ENCODE measurements around the gene ACYP2. TPM values are rescaled to one million over a fixed set of nuclear protein-coding genes. Genes with fewer than 3 reads are reported as not detected.
A peak's percentile ranks its signal among the peaks of the same experiment; 100 is the strongest.

The ACYP2 gene
- total RNA-seq, 1 donor, result 9.0 TPM

DNA sequence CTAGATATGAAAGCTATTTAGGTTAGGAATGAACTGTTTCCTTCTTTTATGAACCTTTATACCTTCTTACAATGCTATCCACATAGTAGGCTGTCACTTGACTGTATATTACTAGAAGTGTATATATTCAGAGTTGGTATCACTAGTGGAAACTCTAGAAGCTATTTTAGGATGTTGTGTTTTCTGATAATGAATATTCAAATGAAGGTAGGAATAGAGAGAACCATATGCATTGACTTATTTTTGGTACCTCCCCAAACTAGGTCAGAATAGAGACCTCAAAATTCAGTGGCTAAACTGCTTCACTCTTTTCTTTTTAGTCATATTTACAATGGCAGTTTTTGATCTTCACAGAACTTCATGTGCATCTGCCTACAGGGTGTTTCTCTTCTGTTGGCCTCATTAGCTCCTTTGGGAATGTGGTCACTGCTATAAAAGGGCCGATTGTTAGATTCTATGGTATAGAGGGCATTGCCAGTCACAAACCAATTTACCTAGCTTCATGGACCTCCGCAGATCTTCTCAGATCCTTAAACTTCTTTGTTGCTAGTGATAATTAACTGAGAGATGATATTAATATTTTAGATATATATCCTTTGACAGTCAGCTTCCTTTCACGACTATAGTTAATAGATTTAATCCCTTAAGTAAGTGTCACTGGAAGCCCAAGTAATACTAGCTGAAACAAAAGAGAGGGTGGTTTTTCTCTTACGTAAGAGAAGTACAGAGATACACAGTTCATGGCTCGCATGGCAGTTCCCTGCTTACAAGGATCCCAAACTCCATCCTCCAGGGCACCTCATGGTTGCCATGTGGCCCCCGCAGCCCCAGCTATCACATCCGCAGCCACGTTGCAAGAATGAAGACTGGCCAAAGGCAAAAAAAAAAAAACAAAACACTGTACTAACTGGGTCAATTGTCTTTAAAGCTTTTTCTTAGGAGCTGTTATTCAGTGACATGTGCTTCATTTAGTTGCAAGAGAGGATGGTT, 79.6 kb downstream of the ACYP2 start:
- Histone ChIP-seq H3K79me2 (ENCODE audit: insufficient read depth, low read length) (no peaks in the 10 kb centered on the region), H4K20me1 (ENCODE audit: insufficient read depth, low read length) (no peaks in the 10 kb centered on the region), H3K4me1 (ENCODE audit: insufficient read depth, low read length) (no peaks in the 10 kb centered on the region), H3K27me3 (ENCODE audit: insufficient read depth, low read length) (no peaks in the 10 kb centered on the region), H3K9me3 (ENCODE audit: low read depth, low read length) (no peaks in the 10 kb centered on the region), H3K4me2 (ENCODE audit: insufficient read depth, low read length) (no peak overlapping the region), H2AFZ (ENCODE audit: low read length) (no peak overlapping the region), H3K4me3 (ENCODE audit: insufficient read depth, low read length) (no peak overlapping the region), H3K27ac (ENCODE audit: low read depth, low read length) (no peak overlapping the region), H3K36me3 (ENCODE audit: insufficient read depth, low read length) (no peaks in the 10 kb centered on the region)
- TF ChIP-seq, protein P1, sequence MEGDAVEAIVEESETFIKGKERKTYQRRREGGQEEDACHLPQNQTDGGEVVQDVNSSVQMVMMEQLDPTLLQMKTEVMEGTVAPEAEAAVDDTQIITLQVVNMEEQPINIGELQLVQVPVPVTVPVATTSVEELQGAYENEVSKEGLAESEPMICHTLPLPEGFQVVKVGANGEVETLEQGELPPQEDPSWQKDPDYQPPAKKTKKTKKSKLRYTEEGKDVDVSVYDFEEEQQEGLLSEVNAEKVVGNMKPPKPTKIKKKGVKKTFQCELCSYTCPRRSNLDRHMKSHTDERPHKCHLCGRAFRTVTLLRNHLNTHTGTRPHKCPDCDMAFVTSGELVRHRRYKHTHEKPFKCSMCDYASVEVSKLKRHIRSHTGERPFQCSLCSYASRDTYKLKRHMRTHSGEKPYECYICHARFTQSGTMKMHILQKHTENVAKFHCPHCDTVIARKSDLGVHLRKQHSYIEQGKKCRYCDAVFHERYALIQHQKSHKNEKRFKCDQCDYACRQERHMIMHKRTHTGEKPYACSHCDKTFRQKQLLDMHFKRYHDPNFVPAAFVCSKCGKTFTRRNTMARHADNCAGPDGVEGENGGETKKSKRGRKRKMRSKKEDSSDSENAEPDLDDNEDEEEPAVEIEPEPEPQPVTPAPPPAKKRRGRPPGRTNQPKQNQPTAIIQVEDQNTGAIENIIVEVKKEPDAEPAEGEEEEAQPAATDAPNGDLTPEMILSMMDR (IDR thresholded peaks at IDR 0.05; ENCODE audit: extremely low read depth, low read depth, low read length), result no peak
- no peak for DNase-seq (ENCODE audit: insufficient read length, low spot score, missing footprints)

DNA sequence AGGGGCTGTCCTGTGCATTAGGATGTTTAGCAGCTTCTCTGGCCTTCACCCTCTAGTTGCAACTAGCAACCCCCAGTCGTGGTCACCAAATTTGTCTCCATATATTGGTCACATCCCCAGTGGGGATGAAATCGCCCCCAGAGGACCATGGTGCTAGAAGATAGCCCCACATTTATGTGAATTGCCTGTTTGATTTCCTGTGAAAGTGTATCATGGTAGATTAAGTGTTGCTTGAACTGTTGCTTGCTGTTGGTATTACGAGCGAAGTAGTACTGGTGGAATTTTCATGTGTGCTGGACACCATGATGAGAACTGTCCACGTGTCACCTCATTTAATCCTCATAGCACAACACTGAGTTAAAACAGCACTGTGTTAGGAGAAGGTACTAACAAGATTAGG, 81.2 kb downstream of the ACYP2 start:
- TF ChIP-seq, protein P1 (IDR thresholded peaks at IDR 0.05; ENCODE audit: extremely low read depth, low read depth, low read length), result no peak
- DNase-seq (ENCODE audit: insufficient read length, low spot score, missing footprints), result no peak
- Histone ChIP-seq H2AFZ (ENCODE audit: low read length) (no peak overlapping the region), H3K9me3 (ENCODE audit: low read depth, low read length) (no peaks in the 10 kb centered on the region), H3K4me3 (ENCODE audit: insufficient read depth, low read length) (no peak overlapping the region), H3K27me3 (ENCODE audit: insufficient read depth, low read length) (no peaks in the 10 kb centered on the region), H3K4me1 (ENCODE audit: insufficient read depth, low read length) (no peaks in the 10 kb centered on the region), H4K20me1 (ENCODE audit: insufficient read depth, low read length) (no peaks in the 10 kb centered on the region), H3K36me3 (ENCODE audit: insufficient read depth, low read length) (no peaks in the 10 kb centered on the region), H3K27ac (ENCODE audit: low read depth, low read length) (no peak overlapping the region), H3K4me2 (ENCODE audit: insufficient read depth, low read length) (no peak overlapping the region), H3K79me2 (ENCODE audit: insufficient read depth, low read length) (no peaks in the 10 kb centered on the region)

DNA sequence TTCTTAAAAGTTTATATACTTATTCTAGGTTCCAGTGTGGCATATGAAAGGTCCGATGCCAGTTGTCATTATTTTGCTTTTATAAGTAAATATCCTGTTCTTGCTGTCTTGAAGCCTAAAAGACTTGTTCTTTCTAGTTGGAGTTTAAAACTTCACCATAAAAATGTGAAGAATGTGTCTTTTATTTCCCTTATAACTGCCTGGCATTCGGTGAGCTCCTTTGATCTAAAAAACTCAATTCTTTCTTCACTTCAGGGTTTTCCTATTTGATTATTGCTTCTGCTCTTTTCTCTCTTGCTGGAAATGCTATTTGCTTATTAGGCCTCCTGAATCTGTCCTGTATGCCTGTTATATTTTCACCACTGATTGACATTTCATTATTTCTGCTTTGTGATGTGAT, 89.1 kb downstream of the ACYP2 start:
- H3K4me3 ChIP-seq (ENCODE audit: insufficient read depth, low read length), result no peak overlapping the region
- H2AFZ ChIP-seq (ENCODE audit: low read length), result no peak overlapping the region
- no peaks in the 10 kb centered on the region for H3K9me3 ChIP-seq (ENCODE audit: low read depth, low read length)
- H3K36me3 ChIP-seq (ENCODE audit: insufficient read depth, low read length), result no peaks in the 10 kb centered on the region
- no peak for DNase-seq (ENCODE audit: insufficient read length, low spot score, missing footprints)
- H3K4me1 ChIP-seq (ENCODE audit: insufficient read depth, low read length), result peaks cover 33% of the 10 kb centered on the region
- H3K4me2 ChIP-seq (ENCODE audit: insufficient read depth, low read length), result no peak overlapping the region
- H3K27me3 ChIP-seq (ENCODE audit: insufficient read depth, low read length), result no peaks in the 10 kb centered on the region
- no peaks in the 10 kb centered on the region for H4K20me1 ChIP-seq (ENCODE audit: insufficient read depth, low read length)
- H3K27ac ChIP-seq (ENCODE audit: low read depth, low read length), result no peak overlapping the region
- H3K79me2 ChIP-seq (ENCODE audit: insufficient read depth, low read length), result no peaks in the 10 kb centered on the region
- TF ChIP-seq, protein P1 (IDR thresholded peaks at IDR 0.05; ENCODE audit: extremely low read depth, low read depth, low read length), result no peak

DNA sequence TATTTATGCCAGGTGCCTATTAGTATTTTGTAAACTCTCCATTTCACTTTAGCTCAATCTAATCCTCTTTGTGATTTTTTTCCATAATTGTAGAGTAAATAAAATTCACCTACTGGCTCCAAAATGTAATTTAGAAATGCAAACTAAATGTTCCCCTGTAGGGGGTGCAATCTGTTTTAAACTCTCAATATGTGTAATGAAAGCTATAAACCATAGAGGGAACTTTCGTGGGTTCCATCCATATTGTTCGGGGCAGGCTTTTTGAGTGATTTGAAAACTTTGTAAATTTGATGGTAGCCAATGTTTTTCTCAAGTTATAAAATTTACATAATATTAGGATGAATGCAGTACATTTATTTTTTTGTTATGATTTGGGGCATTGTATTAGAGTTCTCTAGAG, 91.2 kb downstream of the ACYP2 start:
- no peak overlapping the region for H3K27ac ChIP-seq (ENCODE audit: low read depth, low read length)
- peak; percentile 75 for DNase-seq (ENCODE audit: insufficient read length, low spot score, missing footprints)
- H3K9me3 ChIP-seq (ENCODE audit: low read depth, low read length), result no peaks in the 10 kb centered on the region
- no peaks in the 10 kb centered on the region for H3K79me2 ChIP-seq (ENCODE audit: insufficient read depth, low read length)
- no peak overlapping the region for H3K4me2 ChIP-seq (ENCODE audit: insufficient read depth, low read length)
- peaks cover 36% of the 10 kb centered on the region for H3K4me1 ChIP-seq (ENCODE audit: insufficient read depth, low read length)
- H2AFZ ChIP-seq (ENCODE audit: low read length), result no peak overlapping the region
- H3K4me3 ChIP-seq (ENCODE audit: insufficient read depth, low read length), result no peak overlapping the region
- no peaks in the 10 kb centered on the region for H4K20me1 ChIP-seq (ENCODE audit: insufficient read depth, low read length)
- TF ChIP-seq, protein P1 (IDR thresholded peaks at IDR 0.05; ENCODE audit: extremely low read depth, low read depth, low read length), result peak; percentile 67
- no peaks in the 10 kb centered on the region for H3K27me3 ChIP-seq (ENCODE audit: insufficient read depth, low read length)
- H3K36me3 ChIP-seq (ENCODE audit: insufficient read depth, low read length), result no peaks in the 10 kb centered on the region
